Measurements from ENCODE around the gene SH2D5.

The SH2D5 gene

GRCh38 chr1:20732588-20733359 is at the start of gene SH2D5:
Gene SH2D5, minus strand, starts transcription at chr1:20732703. Its CDS starts 4,659 bp downstream, at chr1:20728044.
- Histone ChIP-seq H3K27me3 (ENCODE audit: control insufficient read depth, insufficient read depth, low read length) (peaks cover 51% of the 10 kb centered on the region), H3K9me3 (ENCODE audit: control insufficient read depth, low read depth, low read length) (no peaks in the 10 kb centered on the region), H3K9ac (ENCODE audit: low read length) (peak within 1 kb of the TSS; percentile 5), H3K27ac (ENCODE audit: low read length) (no peak within 1 kb of the TSS), H3K4me1 (ENCODE audit: control insufficient read depth, low read depth, low read length) (peaks cover 14% of the 10 kb centered on the region), H3K4me3 (ENCODE audit: low read length) (peak within 1 kb of the TSS; percentile 77), H3K36me3 (ENCODE audit: control insufficient read depth, low read depth, low read length) (no peaks in the 10 kb centered on the region)

GRCh38 chr1:20775700-20776099 is 43.2 kb upstream of the SH2D5 start:
- H3K9me3 ChIP-seq (ENCODE audit: control insufficient read depth, low read depth, low read length) = no peaks in the 10 kb centered on the region
- H3K4me1 ChIP-seq (ENCODE audit: control insufficient read depth, low read depth, low read length) = no peaks in the 10 kb centered on the region
- no peak overlapping the region for H3K9ac ChIP-seq (ENCODE audit: low read length)
- H3K27ac ChIP-seq (ENCODE audit: low read length) = no peak overlapping the region
- H3K36me3 ChIP-seq (ENCODE audit: control insufficient read depth, low read depth, low read length) = peaks cover 86% of the 10 kb centered on the region
- H3K4me3 ChIP-seq (ENCODE audit: low read length) = no peak overlapping the region
- no peaks in the 10 kb centered on the region for H3K27me3 ChIP-seq (ENCODE audit: control insufficient read depth, insufficient read depth, low read length)

- H3K4me3 ChIP-seq (ENCODE audit: low read length) = no peak overlapping the region
- peaks cover 97% of the 10 kb centered on the region for H3K36me3 ChIP-seq (ENCODE audit: control insufficient read depth, low read depth, low read length)
- H3K9me3 ChIP-seq (ENCODE audit: control insufficient read depth, low read depth, low read length) = no peaks in the 10 kb centered on the region
- H3K9ac ChIP-seq (ENCODE audit: low read length) = no peak overlapping the region
- H3K27me3 ChIP-seq (ENCODE audit: control insufficient read depth, insufficient read depth, low read length) = no peaks in the 10 kb centered on the region
- no peak overlapping the region for H3K27ac ChIP-seq (ENCODE audit: low read length)
- H3K4me1 ChIP-seq (ENCODE audit: control insufficient read depth, low read depth, low read length) = no peaks in the 10 kb centered on the region
Measured at GRCh38 chr1:20771780-20772179, 39.3 kb upstream of the SH2D5 start.

GRCh38 chr1:20770314-20771087 is 38.0 kb upstream of the SH2D5 start:
- no peak overlapping the region for H3K27ac ChIP-seq (ENCODE audit: low read length)
- H3K9me3 ChIP-seq (ENCODE audit: control insufficient read depth, low read depth, low read length) = no peaks in the 10 kb centered on the region
- peaks cover 97% of the 10 kb centered on the region for H3K36me3 ChIP-seq (ENCODE audit: control insufficient read depth, low read depth, low read length)
- no peaks in the 10 kb centered on the region for H3K4me1 ChIP-seq (ENCODE audit: control insufficient read depth, low read depth, low read length)
- no peak overlapping the region for H3K9ac ChIP-seq (ENCODE audit: low read length)
- no peaks in the 10 kb centered on the region for H3K27me3 ChIP-seq (ENCODE audit: control insufficient read depth, insufficient read depth, low read length)
- no peak overlapping the region for H3K4me3 ChIP-seq (ENCODE audit: low read length)

- no peak overlapping the region for H3K4me3 ChIP-seq (ENCODE audit: low read length)
- no peaks in the 10 kb centered on the region for H3K4me1 ChIP-seq (ENCODE audit: control insufficient read depth, low read depth, low read length)
- H3K9me3 ChIP-seq (ENCODE audit: control insufficient read depth, low read depth, low read length) = no peaks in the 10 kb centered on the region
- no peak overlapping the region for H3K27ac ChIP-seq (ENCODE audit: low read length)
- H3K27me3 ChIP-seq (ENCODE audit: control insufficient read depth, insufficient read depth, low read length) = no peaks in the 10 kb centered on the region
- H3K36me3 ChIP-seq (ENCODE audit: control insufficient read depth, low read depth, low read length) = peaks cover 98% of the 10 kb centered on the region
- H3K9ac ChIP-seq (ENCODE audit: low read length) = no peak overlapping the region
Measured at GRCh38 chr1:20767271-20767670, 34.8 kb upstream of the SH2D5 start.

- H3K36me3 ChIP-seq (ENCODE audit: control insufficient read depth, low read depth, low read length) = peaks cover 94% of the 10 kb centered on the region
- no peak overlapping the region for H3K4me3 ChIP-seq (ENCODE audit: low read length)
- H3K27ac ChIP-seq (ENCODE audit: low read length) = no peak overlapping the region
- no peaks in the 10 kb centered on the region for H3K9me3 ChIP-seq (ENCODE audit: control insufficient read depth, low read depth, low read length)
- no peaks in the 10 kb centered on the region for H3K27me3 ChIP-seq (ENCODE audit: control insufficient read depth, insufficient read depth, low read length)
- H3K9ac ChIP-seq (ENCODE audit: low read length) = no peak overlapping the region
- no peaks in the 10 kb centered on the region for H3K4me1 ChIP-seq (ENCODE audit: control insufficient read depth, low read depth, low read length)
Measured at GRCh38 chr1:20763417-20763816, 30.9 kb upstream of the SH2D5 start.

- Histone ChIP-seq H3K27me3 (ENCODE audit: control insufficient read depth, insufficient read depth, low read length) (no peaks in the 10 kb centered on the region), H3K36me3 (ENCODE audit: control insufficient read depth, low read depth, low read length) (peaks cover 84% of the 10 kb centered on the region), H3K9me3 (ENCODE audit: control insufficient read depth, low read depth, low read length) (no peaks in the 10 kb centered on the region), H3K27ac (ENCODE audit: low read length) (no peak overlapping the region), H3K9ac (ENCODE audit: low read length) (no peak overlapping the region), H3K4me3 (ENCODE audit: low read length) (no peak overlapping the region), H3K4me1 (ENCODE audit: control insufficient read depth, low read depth, low read length) (no peaks in the 10 kb centered on the region)
Measured at GRCh38 chr1:20760322-20760721, 27.8 kb upstream of the SH2D5 start.

- no peaks in the 10 kb centered on the region for H3K9me3 ChIP-seq (ENCODE audit: control insufficient read depth, low read depth, low read length)
- H3K27ac ChIP-seq (ENCODE audit: low read length) = no peak overlapping the region
- H3K27me3 ChIP-seq (ENCODE audit: control insufficient read depth, insufficient read depth, low read length) = no peaks in the 10 kb centered on the region
- H3K4me3 ChIP-seq (ENCODE audit: low read length) = no peak overlapping the region
- peaks cover 61% of the 10 kb centered on the region for H3K36me3 ChIP-seq (ENCODE audit: control insufficient read depth, low read depth, low read length)
- no peak overlapping the region for H3K9ac ChIP-seq (ENCODE audit: low read length)
- no peaks in the 10 kb centered on the region for H3K4me1 ChIP-seq (ENCODE audit: control insufficient read depth, low read depth, low read length)
Measured at GRCh38 chr1:20753589-20753988, 21.1 kb upstream of the SH2D5 start.

- no peak overlapping the region for H3K4me3 ChIP-seq (ENCODE audit: low read length)
- H3K27me3 ChIP-seq (ENCODE audit: control insufficient read depth, insufficient read depth, low read length) = no peaks in the 10 kb centered on the region
- H3K4me1 ChIP-seq (ENCODE audit: control insufficient read depth, low read depth, low read length) = no peaks in the 10 kb centered on the region
- H3K9me3 ChIP-seq (ENCODE audit: control insufficient read depth, low read depth, low read length) = no peaks in the 10 kb centered on the region
- peak overlapping the region; percentile 17 for H3K9ac ChIP-seq (ENCODE audit: low read length)
- H3K27ac ChIP-seq (ENCODE audit: low read length) = no peak overlapping the region
- H3K36me3 ChIP-seq (ENCODE audit: control insufficient read depth, low read depth, low read length) = peaks cover 69% of the 10 kb centered on the region
Measured at GRCh38 chr1:20751462-20751990, 19.0 kb upstream of the SH2D5 start.

GRCh38 chr1:20742671-20743070 is 10.2 kb upstream of the SH2D5 start:
- Histone ChIP-seq H3K36me3 (ENCODE audit: control insufficient read depth, low read depth, low read length) (peaks cover 71% of the 10 kb centered on the region), H3K27ac (ENCODE audit: low read length) (no peak overlapping the region), H3K27me3 (ENCODE audit: control insufficient read depth, insufficient read depth, low read length) (no peaks in the 10 kb centered on the region), H3K9me3 (ENCODE audit: control insufficient read depth, low read depth, low read length) (no peaks in the 10 kb centered on the region), H3K4me3 (ENCODE audit: low read length) (no peak overlapping the region), H3K9ac (ENCODE audit: low read length) (no peak overlapping the region), H3K4me1 (ENCODE audit: control insufficient read depth, low read depth, low read length) (no peaks in the 10 kb centered on the region)

- H3K4me1 ChIP-seq (ENCODE audit: control insufficient read depth, low read depth, low read length) = no peaks in the 10 kb centered on the region
- H3K27ac ChIP-seq (ENCODE audit: low read length) = no peak overlapping the region
- no peak overlapping the region for H3K9ac ChIP-seq (ENCODE audit: low read length)
- H3K36me3 ChIP-seq (ENCODE audit: control insufficient read depth, low read depth, low read length) = peaks cover 52% of the 10 kb centered on the region
- H3K9me3 ChIP-seq (ENCODE audit: control insufficient read depth, low read depth, low read length) = no peaks in the 10 kb centered on the region
- H3K4me3 ChIP-seq (ENCODE audit: low read length) = no peak overlapping the region
- H3K27me3 ChIP-seq (ENCODE audit: control insufficient read depth, insufficient read depth, low read length) = no peaks in the 10 kb centered on the region
Measured at GRCh38 chr1:20740781-20741180, 8.3 kb upstream of the SH2D5 start.

Measured in iPS-18a (cell line).